GM19328 (cell line): ENCODE measurements around the gene DDX43.
A peak's percentile ranks its signal among the peaks of the same experiment; 100 is the strongest.
"Not testable (repeated sequence)": the region's sequence is repeated elsewhere in the genome, so short reads cannot be mapped to it uniquely, and the experiment has no call there.

Experiments used
- ATAC-seq: cut with Tn5 transposase; IDR thresholded peaks from one replicate; pipeline ENCODE4 v1.9.1; 2021; ENCODE audit warnings: mild to moderate bottlenecking, moderate library complexity; ENCODE audit not compliant: unreplicated experiment

The DDX43 gene

DNA sequence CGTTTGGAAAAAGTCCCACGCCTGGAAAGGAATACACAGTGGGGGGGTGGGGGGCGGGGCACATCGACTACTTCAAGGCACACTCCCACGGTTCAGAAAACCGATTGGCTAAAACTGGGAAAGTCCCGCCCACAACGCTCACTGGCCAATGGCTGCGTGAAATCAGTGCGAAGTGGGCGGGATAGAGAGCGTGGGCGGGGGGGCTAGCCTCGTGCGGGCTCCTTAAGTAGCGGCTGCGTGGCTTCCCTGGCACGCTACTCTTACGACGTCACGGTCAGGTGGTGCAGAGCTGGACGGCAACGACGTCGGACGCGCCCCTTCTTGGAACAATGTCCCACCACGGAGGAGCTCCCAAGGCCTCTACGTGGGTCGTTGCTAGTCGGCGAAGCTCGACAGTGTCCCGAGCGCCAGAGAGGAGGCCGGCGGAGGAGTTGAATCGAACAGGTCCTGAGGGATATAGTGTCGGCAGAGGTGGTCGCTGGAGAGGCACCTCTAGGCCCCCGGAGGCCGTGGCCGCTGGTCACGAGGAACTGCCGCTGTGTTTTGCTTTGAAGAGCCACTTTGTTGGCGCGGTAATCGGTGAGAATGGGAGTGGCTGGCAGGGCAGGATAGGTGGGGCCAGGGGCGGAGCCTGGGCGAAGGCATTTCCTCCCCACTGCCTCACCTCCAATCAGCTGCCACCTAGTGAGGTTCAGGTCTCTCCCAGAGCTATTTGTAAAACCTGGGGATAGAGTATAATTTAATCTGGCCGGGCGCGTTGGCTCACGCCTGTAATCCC, at the start of gene DDX43:
Gene DDX43, plus strand, starts transcription at position 252 of the 778 bp plus-strand sequence. Its CDS starts 78 bp downstream, at position 330.
- ATAC-seq = no peak

DNA sequence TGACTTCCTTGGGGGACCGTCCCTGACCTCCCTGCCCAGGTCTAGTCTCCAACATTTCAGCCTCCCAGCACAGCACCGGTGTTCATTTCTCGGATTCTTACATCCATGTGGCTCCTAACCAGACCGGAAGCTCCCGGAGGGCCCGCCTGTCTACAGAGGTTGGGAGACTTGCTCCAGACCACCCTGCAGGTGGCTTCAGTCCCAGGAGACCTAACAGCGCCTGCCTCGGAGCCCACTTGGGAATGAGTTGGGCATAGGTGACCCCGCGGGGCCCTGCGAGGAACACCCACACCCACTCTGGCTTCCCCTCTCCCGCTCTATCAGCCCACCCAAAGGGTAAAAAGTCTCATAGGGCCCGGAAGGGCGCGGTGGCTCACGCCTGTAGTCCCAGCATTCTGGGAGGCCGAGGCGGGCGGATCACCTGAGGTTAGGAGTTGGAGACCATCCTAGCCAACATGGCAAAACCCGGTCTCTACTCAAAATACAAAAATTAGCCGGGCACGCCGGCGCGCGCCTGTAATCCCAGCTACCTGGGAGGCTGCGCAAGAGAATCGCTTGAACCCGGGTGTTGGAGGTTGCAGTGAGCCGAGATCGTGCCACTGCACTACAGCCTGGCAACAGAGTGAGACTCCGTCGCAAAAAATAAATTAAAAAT, 46.0 kb upstream of the DDX43 start:
- ATAC-seq = no peak

DNA sequence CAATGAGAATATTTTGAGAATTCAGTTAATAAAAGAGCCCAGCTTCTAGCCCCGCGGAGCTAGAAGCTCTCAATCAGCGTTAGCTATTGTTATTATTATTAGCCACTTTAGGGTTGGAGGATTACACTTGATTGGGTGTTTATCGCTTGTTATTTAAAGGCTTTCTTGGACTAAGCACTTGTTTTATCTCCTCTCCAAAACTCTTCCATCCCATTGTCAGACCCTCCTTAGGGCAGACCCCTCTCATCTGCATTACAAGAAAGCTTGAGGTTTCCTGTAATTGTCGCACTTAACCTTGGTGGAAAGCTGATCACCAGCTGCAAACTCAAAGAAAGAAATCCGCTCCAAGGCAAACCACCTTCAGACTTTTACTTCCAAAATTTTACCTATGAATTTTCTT, 45.3 kb upstream of the DDX43 start:
- no peak for ATAC-seq

- ATAC-seq = no peak
Measured at GRCh38 chr6:73353636-73354593, 40.7 kb upstream of the DDX43 start, which contains the start of gene DPPA5. Gene DPPA5, minus strand, starts transcription at chr6:73354276. Its CDS starts 51 bp downstream, at chr6:73354225.

DNA sequence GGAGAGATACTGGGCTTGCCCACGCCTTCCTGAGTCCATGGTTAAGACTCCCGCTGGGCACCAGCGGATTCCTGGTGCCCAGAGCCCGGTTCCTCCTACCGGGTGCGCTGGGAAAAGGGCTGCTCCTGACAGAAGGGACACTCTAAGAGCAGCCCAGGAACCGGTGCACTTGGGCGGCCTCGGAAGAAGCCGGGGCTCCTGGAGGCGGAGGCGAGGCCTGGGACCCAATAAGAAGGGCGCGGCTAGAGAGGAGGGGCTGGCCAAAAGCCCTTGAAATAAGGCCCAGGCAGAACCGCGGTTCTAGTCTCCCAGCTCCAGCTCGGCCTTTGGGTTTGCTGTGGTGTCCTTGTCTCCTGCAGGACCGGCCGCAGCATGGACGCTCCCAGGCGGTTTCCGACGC, 32.3 kb upstream of the DDX43 start, which contains the start of gene KHDC3L:
Gene KHDC3L, plus strand, starts transcription at position 301 of the 400 bp plus-strand sequence. Its CDS starts 72 bp downstream, at position 373.
- ATAC-seq = no peak

DNA sequence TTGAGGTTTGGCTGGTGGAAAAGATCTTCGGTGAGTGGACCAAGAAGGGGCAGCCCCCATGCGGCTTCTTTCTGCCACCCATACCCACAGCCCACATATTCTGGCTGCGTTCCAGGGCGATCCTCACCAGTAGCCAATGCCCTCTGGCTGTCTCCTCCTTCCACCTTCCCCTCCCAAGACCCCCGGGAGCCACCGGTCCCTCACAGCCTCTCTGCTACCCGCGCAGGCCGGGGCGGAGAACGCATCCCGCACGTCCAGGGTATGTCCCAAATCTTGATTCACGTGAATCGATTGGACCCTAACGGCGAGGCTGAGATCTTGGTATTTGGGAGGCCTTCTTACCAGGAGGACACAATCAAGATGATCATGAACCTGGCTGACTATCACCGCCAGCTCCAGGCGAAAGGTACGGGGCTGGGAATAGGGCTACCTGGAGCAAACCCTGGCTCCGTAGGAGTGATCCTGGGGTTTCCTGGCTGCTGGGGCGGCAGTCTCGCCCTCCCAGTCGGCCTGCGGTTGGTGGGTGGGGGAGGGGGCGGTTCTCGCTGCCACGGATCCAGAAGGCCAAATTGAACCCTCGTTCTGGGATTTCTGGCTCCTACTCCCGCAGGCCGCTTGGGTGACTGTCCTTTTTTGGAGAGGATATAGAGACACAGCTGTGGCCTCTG, 31.6 kb upstream of the DDX43 start:
- no peak for ATAC-seq

GRCh38 chr6:73363537-73363875, 31.1 kb upstream of the DDX43 start:
- ATAC-seq = no peak

DNA sequence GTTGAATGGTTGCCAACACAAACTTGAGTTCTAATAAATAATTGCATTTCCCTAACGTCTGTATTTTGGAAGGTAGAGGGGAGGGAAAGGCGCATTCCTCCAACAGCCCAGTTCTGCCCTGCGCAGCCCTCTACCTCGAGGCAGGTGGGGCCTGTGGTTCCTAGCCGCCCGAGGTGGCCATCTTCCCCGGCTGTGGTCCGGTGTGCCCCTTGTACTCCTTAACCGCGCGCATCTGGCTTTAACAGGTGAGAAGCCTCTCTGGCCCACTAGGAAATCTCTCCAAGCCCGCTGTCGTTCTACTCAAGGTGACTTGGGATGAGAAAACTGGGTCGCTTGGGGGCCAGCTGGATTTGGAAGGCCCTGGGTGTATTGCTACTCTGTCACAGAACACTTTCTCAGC, 30.5 kb upstream of the DDX43 start:
- no peak for ATAC-seq

DNA sequence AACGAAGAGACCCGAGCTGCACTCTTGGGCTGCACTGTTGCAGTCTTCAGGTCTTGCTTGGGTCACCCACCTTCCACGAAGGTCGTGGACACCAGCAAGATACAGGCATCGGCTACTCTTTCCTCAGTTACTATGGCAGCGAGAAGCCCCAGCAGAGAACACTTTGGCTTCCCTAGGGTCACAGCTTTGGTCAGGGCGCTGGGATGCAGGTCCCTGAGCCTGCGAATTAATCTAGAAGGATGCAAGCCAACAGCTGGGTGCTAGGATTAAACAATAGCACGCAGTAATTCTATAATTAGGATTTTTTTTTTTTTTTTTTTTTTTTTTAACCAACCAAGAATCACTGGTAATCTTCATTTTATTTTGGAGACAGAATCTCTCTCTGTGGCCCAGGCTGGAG, 30.1 kb upstream of the DDX43 start:
- ATAC-seq = no peak

GRCh38 chr6:73367761-73368355, 26.8 kb upstream of the DDX43 start:
- ATAC-seq = no peak

DNA sequence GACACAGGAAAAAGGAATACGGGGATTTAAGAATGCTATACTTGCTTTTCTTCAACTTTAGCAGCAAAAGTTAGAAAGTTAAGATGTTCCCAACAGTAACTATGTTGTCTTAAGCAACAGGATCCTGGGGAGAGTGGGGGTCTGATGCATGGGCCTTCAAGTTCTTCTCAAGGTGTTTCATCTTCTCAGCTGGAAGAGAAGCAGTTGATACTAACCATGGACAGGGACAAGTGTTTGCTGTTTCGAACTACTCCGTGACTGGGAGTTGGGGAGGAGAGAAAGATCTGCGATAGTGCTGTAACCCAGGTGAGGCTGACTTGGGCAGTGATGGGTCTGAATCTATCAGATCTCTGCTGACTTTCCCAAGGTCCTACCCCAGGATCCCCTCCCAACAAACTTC, 26.0 kb upstream of the DDX43 start:
- no peak for ATAC-seq

GRCh38 chr6:73369157-73369556, 25.5 kb upstream of the DDX43 start:
- no peak for ATAC-seq

DNA sequence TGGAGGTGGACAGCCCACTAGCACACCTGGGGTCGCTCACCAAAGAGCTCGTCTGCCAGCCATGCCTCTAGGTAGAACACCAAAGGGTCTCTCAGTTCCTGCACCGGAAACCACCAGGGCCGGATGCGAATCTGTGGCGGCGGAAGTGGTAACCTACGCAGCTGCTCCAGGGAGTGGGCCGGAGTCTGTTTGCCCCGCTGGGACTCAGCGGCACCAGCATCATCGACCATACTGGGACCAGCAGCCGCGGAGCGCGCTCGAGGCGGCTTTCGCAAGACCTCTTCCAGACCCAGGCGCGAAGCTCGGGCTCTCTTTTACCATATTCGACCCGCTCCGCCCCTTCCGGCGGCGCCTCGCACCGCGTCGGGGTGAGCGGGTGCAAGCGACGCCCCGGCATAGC, 25.1 kb upstream of the DDX43 start, which contains the start of gene OOEP:
Gene OOEP, minus strand, starts transcription at position 335 of the 400 bp plus-strand sequence. Its CDS starts 105 bp downstream, at position 230.
- no peak for ATAC-seq

- ATAC-seq = no peak
Measured at GRCh38 chr6:73371984-73372383, 22.6 kb upstream of the DDX43 start.

- ATAC-seq = no peak
Measured at GRCh38 chr6:73372516-73372915, 22.1 kb upstream of the DDX43 start.

- no peak for ATAC-seq
Measured at GRCh38 chr6:73375216-73375615, 19.4 kb upstream of the DDX43 start.

DNA sequence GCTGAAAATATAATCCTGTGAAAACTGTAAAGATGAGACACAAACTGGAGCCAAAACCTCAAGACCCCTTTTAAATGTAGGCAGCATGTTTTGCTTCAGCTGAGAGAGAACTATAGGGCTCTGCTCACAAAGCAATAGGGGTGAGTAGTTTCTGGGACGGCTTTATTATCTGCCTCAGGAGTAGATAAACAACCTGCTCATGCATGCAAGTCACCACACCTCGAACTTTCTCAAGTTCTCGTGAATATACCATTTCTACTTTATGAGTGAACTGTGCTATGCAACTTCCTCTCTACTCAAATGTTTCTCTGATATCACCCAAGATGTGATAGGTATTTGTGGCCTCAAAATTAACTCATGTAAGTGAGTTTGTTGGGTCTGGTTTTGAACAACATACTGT, 17.4 kb upstream of the DDX43 start:
- no peak for ATAC-seq

- not testable (repeated sequence) for ATAC-seq
Measured at GRCh38 chr6:73381531-73381930, 13.1 kb upstream of the DDX43 start.

- no peak for ATAC-seq
Measured at GRCh38 chr6:73382462-73383113, 12.0 kb upstream of the DDX43 start.

DNA sequence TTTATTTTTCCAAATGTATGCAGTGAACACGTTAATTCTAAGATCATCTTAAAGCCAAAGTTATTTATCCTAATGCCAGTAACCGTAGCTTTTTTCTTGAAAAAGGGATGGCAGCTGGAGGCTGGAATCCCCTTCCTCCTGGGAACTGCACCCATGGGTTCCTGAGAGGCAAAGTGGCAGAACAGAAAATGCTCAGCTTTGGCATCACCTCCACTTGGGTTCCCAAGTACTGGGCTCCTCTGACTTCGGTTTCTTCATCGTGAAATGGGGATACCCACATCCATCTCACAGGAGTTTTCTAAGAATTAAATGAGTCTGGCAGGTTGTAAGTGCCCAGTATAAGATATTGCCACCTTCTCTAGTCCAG, 6.2 kb upstream of the DDX43 start:
- peak; percentile 10 for ATAC-seq
